Fibroblast of mammary gland (primary cell): Measurements from ENCODE around the gene MEOX1.

Source experiments
- DNase-seq: peaks from one replicate; pipeline ENCODE4 v3.0.0-alpha.2; 2010; ENCODE audit warnings: low read depth
- H3K4me3 ChIP-seq: 2 replicates; pipeline ENCODE4 v1.5.1; 2011; ENCODE audit warnings: low read depth, mild to moderate bottlenecking, low read length, moderate library complexity; ENCODE audit not compliant: control insufficient read depth
- CTCF ChIP-seq: conservative IDR thresholded peaks from 2 replicates; pipeline ENCODE4 v1.5.1; 2011; ENCODE audit warnings: low read depth, low read length, inconsistent platforms; ENCODE audit not compliant: control insufficient read depth, insufficient read depth

Gene MEOX1

GRCh38 chr17:43667506-43667905 lies 5.8 kb upstream of the MEOX1 start:
- no peak for DNase-seq
- TF ChIP-seq CTCF, result no peak
- H3K4me3 ChIP-seq, result no peak overlapping the region

- no peak for DNase-seq
- H3K4me3 ChIP-seq, result no peak overlapping the region
- no peak for TF ChIP-seq CTCF
These were observed 4.2 kb upstream of the MEOX1 start for GRCh38 chr17:43665937-43666236.

- TF ChIP-seq CTCF, result no peak
These were observed 3.6 kb upstream of the MEOX1 start for GRCh38 chr17:43665084-43665936.

GRCh38 chr17:43664096-43664495 lies 2.4 kb upstream of the MEOX1 start:
- no peak overlapping the region for H3K4me3 ChIP-seq
- DNase-seq, result no peak
- no peak for TF ChIP-seq CTCF

More at GRCh38 chr17:43665084-43665936, 3.6 kb upstream of the MEOX1 start:
- DNase-seq, result no peak
- H3K4me3 ChIP-seq, result no peak overlapping the region

GRCh38 chr17:43663383-43663782 lies 1.7 kb upstream of the MEOX1 start:
- DNase-seq, result no peak
- no peak for TF ChIP-seq CTCF
- H3K4me3 ChIP-seq, result no peak overlapping the region

GRCh38 chr17:43662413-43663141 lies 855 bp upstream of the MEOX1 start:
- TF ChIP-seq CTCF, result no peak
- DNase-seq, result no peak
- H3K4me3 ChIP-seq, result no peak overlapping the region
